ENCODE measurements around the gene NMNAT3.

Gene NMNAT3

DNA sequence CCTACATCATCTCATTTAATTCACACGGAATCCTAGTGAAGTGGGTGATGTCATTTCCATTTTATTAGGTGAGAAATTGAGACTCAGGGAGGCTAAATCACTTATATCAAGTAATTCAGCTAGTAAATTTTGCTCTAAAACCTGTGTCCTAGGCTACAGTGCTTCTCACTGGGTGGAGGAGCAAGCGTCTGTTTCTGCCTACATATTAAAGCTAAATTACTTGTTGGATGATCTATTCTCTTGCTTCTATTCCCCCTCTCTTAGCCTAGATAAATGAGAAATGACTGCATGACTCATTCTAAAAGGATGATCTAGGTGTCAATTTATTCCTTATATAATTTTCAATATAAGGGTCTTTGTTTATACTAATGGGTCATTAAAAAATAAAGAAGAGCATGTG lies 100.4 kb downstream of the NMNAT3 start:
- DNase-seq = no peak
- no peaks in the 10 kb centered on the region for H3K27me3 ChIP-seq (ENCODE audit: insufficient read depth, low read length, poor library complexity)
- no peaks in the 10 kb centered on the region for H3K79me2 ChIP-seq (ENCODE audit: insufficient read depth, low read length)
- H3K4me1 ChIP-seq (ENCODE audit: insufficient read depth, low read length) = no peaks in the 10 kb centered on the region
- no peak overlapping the region for H3K4me2 ChIP-seq (ENCODE audit: insufficient read depth, low read length)
- H3K9ac ChIP-seq (ENCODE audit: low read depth, low read length) = no peak overlapping the region
- H3K27ac ChIP-seq (ENCODE audit: low read length) = no peak overlapping the region
- H3K36me3 ChIP-seq (ENCODE audit: insufficient read depth, low read length) = no peaks in the 10 kb centered on the region
- no peak overlapping the region for H3K4me3 ChIP-seq (ENCODE audit: low read depth in 1 of 2, low read length in 2 of 2)
- TF ChIP-seq EZH2 (IDR thresholded peaks at IDR 0.05; ENCODE audit: borderline replicate concordance, low read depth, low read length, severe bottlenecking) = no peak
- TF ChIP-seq CTCF (IDR thresholded peaks at IDR 0.05; ENCODE audit: borderline replicate concordance, extremely low read depth, low read length, poor library complexity, severe bottlenecking) = no peak
- no peaks in the 10 kb centered on the region for H3K9me3 ChIP-seq (ENCODE audit: insufficient read depth, low read length, severe bottlenecking)
- no peak for ATAC-seq (ENCODE audit: insufficient read depth, low read depth)
- H4K20me1 ChIP-seq (ENCODE audit: insufficient read depth, low read length) = no peaks in the 10 kb centered on the region
- no peak overlapping the region for H2AFZ ChIP-seq (ENCODE audit: low read depth, low read length)

DNA sequence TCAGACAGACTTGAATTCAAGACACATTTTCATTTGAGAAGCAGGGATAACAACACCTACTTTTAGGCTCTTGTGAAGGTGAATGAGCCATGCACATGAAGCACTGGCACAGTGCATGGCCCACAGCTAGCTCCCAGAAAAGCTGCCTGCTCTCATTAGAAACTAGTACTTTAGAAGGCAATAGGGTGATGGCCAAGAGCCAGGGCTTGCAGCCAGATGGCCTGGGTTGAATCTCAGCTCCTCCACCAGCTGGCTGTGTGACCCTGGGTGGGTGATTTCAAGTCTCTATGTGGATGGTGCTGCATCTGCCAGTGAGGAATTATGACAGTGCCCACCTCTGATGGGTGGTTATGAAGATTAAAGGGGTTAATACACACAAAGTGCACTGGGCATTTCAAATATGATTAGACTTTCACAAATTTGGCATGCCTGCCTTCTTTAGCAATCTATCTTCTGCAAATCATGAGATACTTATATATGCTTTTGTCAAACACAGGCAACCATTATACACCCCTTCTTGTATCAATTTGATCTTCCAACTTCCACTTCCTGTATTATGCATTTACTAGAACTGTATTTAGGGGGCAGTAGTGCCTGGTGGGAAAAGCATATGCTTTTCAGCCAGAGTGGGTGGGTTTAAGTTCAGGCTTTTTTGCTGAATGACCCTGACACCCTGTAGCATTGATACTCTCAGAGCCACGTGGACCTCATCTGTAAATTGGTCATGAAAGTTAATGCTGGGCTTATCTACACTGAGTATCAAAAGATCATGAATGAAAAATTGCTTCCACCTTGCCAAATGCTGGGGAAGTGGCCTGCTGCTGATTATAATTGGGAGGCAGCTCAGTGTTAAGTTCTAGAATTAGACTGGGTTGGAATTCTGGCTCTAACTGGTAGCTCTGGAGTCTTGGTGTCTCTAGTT lies 103.5 kb downstream of the NMNAT3 start:
- no peaks in the 10 kb centered on the region for H3K4me1 ChIP-seq (ENCODE audit: insufficient read depth, low read length)
- no peak overlapping the region for H3K9ac ChIP-seq (ENCODE audit: low read depth, low read length)
- TF ChIP-seq CTCF (IDR thresholded peaks at IDR 0.05; ENCODE audit: borderline replicate concordance, extremely low read depth, low read length, poor library complexity, severe bottlenecking) (peak; percentile 15), EZH2 (IDR thresholded peaks at IDR 0.05; ENCODE audit: borderline replicate concordance, low read depth, low read length, severe bottlenecking) (no peak)
- H3K9me3 ChIP-seq (ENCODE audit: insufficient read depth, low read length, severe bottlenecking) = no peaks in the 10 kb centered on the region
- H4K20me1 ChIP-seq (ENCODE audit: insufficient read depth, low read length) = no peaks in the 10 kb centered on the region
- no peak overlapping the region for H3K27ac ChIP-seq (ENCODE audit: low read length)
- no peak overlapping the region for H3K4me2 ChIP-seq (ENCODE audit: insufficient read depth, low read length)
- no peak overlapping the region for H2AFZ ChIP-seq (ENCODE audit: low read depth, low read length)
- H3K27me3 ChIP-seq (ENCODE audit: insufficient read depth, low read length, poor library complexity) = no peaks in the 10 kb centered on the region
- H3K79me2 ChIP-seq (ENCODE audit: insufficient read depth, low read length) = no peaks in the 10 kb centered on the region
- no peak for DNase-seq
- ATAC-seq (ENCODE audit: insufficient read depth, low read depth) = no peak
- H3K4me3 ChIP-seq (ENCODE audit: low read depth in 1 of 2, low read length in 2 of 2) = no peak overlapping the region
- H3K36me3 ChIP-seq (ENCODE audit: insufficient read depth, low read length) = no peaks in the 10 kb centered on the region

GRCh38 chr3:139572847-139573672 lies 104.7 kb downstream of the NMNAT3 start:
- ATAC-seq (ENCODE audit: insufficient read depth, low read depth) = no peak
- no peak overlapping the region for H3K4me3 ChIP-seq (ENCODE audit: low read depth in 1 of 2, low read length in 2 of 2)
- TF ChIP-seq CTCF (IDR thresholded peaks at IDR 0.05; ENCODE audit: borderline replicate concordance, extremely low read depth, low read length, poor library complexity, severe bottlenecking) (no peak), EZH2 (IDR thresholded peaks at IDR 0.05; ENCODE audit: borderline replicate concordance, low read depth, low read length, severe bottlenecking) (no peak)
- H3K27ac ChIP-seq (ENCODE audit: low read length) = no peak overlapping the region
- H4K20me1 ChIP-seq (ENCODE audit: insufficient read depth, low read length) = no peaks in the 10 kb centered on the region
- H3K27me3 ChIP-seq (ENCODE audit: insufficient read depth, low read length, poor library complexity) = no peaks in the 10 kb centered on the region
- no peaks in the 10 kb centered on the region for H3K79me2 ChIP-seq (ENCODE audit: insufficient read depth, low read length)
- no peaks in the 10 kb centered on the region for H3K36me3 ChIP-seq (ENCODE audit: insufficient read depth, low read length)
- H3K4me2 ChIP-seq (ENCODE audit: insufficient read depth, low read length) = no peak overlapping the region
- no peak for DNase-seq
- no peak overlapping the region for H2AFZ ChIP-seq (ENCODE audit: low read depth, low read length)
- no peak overlapping the region for H3K9ac ChIP-seq (ENCODE audit: low read depth, low read length)
- H3K9me3 ChIP-seq (ENCODE audit: insufficient read depth, low read length, severe bottlenecking) = no peaks in the 10 kb centered on the region
- no peaks in the 10 kb centered on the region for H3K4me1 ChIP-seq (ENCODE audit: insufficient read depth, low read length)

Measured in DND-41 (cell line).